Measurements from ENCODE around the gene SBF1.

Gene SBF1

DNA sequence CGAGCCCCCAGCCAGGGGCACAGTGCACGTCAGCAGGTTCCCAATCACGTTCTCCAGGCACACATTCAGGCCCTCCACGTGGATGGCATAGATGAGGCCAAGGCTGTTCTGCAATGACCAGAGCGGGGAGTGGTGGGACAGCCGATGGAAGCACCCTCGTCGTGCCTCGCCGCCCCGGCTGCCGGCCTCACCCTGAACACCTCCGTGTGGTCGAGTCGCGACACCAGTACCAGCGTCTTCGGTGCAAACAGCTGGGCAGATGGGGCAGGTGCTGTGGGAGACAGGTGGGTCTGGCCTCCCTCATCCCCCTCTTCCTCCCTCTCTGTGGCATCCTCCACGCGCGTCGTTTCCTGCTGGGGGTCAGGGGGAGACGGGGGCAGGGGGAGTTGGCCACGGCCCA lies 7.5 kb downstream of the SBF1 start:
- no peak overlapping the region for H3K27ac Mint-ChIP-seq
- peaks cover 18% of the 10 kb centered on the region for H3K4me1 Mint-ChIP-seq
- H3K4me3 Mint-ChIP-seq = no peak overlapping the region
- TF ChIP-seq, protein P1, sequence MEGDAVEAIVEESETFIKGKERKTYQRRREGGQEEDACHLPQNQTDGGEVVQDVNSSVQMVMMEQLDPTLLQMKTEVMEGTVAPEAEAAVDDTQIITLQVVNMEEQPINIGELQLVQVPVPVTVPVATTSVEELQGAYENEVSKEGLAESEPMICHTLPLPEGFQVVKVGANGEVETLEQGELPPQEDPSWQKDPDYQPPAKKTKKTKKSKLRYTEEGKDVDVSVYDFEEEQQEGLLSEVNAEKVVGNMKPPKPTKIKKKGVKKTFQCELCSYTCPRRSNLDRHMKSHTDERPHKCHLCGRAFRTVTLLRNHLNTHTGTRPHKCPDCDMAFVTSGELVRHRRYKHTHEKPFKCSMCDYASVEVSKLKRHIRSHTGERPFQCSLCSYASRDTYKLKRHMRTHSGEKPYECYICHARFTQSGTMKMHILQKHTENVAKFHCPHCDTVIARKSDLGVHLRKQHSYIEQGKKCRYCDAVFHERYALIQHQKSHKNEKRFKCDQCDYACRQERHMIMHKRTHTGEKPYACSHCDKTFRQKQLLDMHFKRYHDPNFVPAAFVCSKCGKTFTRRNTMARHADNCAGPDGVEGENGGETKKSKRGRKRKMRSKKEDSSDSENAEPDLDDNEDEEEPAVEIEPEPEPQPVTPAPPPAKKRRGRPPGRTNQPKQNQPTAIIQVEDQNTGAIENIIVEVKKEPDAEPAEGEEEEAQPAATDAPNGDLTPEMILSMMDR (IDR thresholded peaks at IDR 0.05; ENCODE audit: unreplicated experiment in 3 of 3) = no peak
- no peaks in the 10 kb centered on the region for H3K9me3 Mint-ChIP-seq
- no peaks in the 10 kb centered on the region for H3K27me3 Mint-ChIP-seq (ENCODE audit: low read depth)
- H3K36me3 Mint-ChIP-seq (ENCODE audit: low read depth) = peaks cover 13% of the 10 kb centered on the region

DNA sequence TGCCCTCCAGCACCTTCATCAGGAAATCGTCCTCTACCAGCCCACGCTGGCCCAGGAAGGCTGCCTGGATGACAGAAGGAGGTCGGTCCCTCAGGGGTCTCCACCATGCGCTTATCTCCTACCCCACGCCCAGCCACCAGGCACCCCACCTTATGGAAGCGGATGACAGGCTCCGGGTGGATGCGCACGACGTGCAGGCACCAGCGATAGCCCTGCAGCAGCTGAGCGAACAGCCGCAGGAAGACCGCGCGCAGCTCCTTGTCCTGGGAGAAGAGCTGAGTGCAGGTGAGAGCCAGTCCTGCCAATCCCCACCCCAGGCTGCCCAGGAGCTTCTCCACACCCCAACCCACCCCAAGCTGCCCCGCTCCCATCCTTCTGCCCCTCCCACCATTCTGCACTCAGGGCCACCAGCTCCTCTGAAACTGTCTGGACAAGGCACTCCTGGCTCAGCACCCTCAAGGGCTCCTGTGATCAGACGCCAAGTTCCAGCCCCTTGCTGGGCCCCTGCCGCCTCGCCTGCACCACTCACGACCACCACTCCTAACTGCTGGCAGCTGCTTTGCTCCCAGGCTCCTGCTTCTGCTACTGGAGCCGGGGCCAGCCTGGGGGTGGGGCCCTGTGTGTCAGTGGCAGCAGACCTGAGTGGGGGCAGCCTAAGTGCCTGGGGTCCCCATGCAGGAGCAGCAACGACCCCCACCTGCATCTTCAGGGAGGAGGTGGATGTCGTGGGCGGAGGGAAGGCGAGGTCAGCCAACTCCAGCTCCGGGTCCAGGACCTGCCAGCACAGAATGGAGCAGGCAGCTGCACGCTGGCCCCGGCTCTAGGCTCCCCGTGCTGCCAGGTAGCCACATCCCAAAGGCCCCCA lies 9.5 kb downstream of the SBF1 start:
- no peaks in the 10 kb centered on the region for H3K9me3 Mint-ChIP-seq

DNA sequence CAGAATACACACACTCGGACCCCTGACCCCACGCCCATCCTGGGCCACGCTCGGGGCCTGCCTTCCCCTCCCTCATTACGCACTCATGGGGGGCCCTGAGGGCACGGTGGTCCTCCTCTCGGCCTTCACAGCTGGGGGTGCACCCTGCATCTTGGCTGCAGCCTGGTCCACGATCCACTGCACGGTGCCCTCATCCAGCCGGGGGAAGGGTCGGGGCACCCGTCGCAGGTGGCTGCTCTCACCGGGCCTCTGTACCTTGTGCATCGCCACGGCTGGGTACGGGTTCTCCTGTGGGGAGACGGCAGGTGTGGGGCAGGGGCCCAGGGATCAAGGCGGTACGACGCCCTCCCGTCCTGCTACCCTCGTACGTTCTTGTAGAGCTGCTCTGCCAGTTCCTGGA lies 10.4 kb downstream of the SBF1 start:
- Mint-ChIP-seq H3K36me3 (ENCODE audit: low read depth) (peaks cover 13% of the 10 kb centered on the region), H3K4me3 (no peak overlapping the region), H3K4me1 (peaks cover 4% of the 10 kb centered on the region), H3K9me3 (no peaks in the 10 kb centered on the region), H3K27me3 (ENCODE audit: low read depth) (no peaks in the 10 kb centered on the region), H3K27ac (no peak overlapping the region)
- TF ChIP-seq, protein P1 (IDR thresholded peaks at IDR 0.05; ENCODE audit: unreplicated experiment in 3 of 3) = no peak

More for the DNA sequence above, 9.5 kb downstream of the SBF1 start:
- TF ChIP-seq, protein P1 (IDR thresholded peaks at IDR 0.05; ENCODE audit: unreplicated experiment in 3 of 3) = no peak
- Mint-ChIP-seq H3K4me1 (peaks cover 5% of the 10 kb centered on the region), H3K4me3 (no peak overlapping the region), H3K27me3 (ENCODE audit: low read depth) (no peaks in the 10 kb centered on the region), H3K36me3 (ENCODE audit: low read depth) (peaks cover 13% of the 10 kb centered on the region), H3K27ac (no peak overlapping the region)

DNA sequence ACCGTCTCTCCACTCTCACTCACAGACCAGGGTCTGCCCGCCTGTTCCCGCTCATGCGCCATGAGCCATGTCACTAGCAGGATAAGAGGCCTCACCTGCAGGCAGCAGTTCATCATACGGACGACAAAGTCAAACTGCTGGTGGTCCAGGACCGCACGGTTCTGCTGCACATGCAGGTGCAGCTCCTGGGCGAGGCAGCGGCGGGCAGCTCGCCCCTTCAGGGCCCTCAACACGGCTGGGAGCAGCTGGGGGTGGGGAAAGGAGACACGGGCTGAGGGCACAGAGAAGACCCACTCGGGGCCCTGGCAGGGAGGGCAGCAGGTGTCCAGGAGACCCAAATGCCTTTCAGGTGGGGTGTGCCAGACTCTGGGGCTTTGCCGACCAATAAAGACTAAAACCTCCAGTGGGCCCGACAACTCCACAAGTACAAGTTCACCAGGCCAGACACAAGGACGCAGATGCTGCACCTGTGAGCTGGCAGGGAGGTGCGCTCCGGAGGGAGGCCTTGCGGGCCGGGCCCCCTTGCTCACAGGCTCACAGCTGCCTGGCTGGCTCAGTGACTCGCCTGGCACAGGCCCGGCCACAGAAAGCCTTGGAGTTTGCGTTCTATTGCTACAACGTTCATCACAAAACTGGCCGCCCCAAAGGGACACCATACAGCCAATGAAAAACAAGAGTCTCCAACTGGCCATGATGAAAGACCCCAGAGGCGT lies 11.5 kb downstream of the SBF1 start:
- TF ChIP-seq, protein P1 (IDR thresholded peaks at IDR 0.05; ENCODE audit: unreplicated experiment in 3 of 3) = no peak
- Mint-ChIP-seq H3K9me3 (no peaks in the 10 kb centered on the region), H3K27ac (no peak overlapping the region), H3K4me3 (no peak overlapping the region), H3K36me3 (ENCODE audit: low read depth) (peaks cover 19% of the 10 kb centered on the region), H3K4me1 (no peaks in the 10 kb centered on the region), H3K27me3 (ENCODE audit: low read depth) (no peaks in the 10 kb centered on the region)

DNA sequence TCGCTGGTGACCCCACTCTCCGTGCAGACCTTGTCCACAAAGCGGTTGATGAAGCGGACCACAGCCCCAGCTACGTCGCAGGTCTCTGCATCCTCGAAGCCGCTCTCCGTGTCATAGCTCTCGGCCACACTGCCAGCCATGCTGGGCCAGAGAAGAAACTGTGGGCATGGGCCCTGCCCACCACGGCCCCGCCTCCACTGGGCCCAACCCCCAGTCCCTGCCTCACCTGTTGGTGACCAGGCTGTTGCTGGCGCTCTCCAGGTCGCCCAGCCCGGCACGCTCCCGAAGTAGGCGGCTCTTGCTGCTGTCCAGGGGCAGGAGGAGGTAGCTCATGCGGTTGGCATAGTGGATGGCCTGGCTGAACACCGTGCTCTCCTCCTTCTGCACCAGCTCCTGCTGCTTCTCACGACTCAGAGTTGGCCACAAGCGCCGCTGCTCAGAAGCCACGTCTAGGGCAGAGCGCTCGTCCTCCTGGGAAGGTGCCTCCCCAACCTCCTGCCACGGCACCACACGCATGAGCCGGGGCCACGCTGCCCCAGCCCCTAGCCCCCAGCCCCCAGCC lies 12.8 kb downstream of the SBF1 start:
- Mint-ChIP-seq H3K36me3 (ENCODE audit: low read depth) (peaks cover 26% of the 10 kb centered on the region), H3K27ac (no peak overlapping the region)

More for the DNA sequence above, 12.8 kb downstream of the SBF1 start:
- Mint-ChIP-seq H3K4me1 (no peaks in the 10 kb centered on the region), H3K27me3 (ENCODE audit: low read depth) (no peaks in the 10 kb centered on the region), H3K4me3 (no peak overlapping the region), H3K9me3 (no peaks in the 10 kb centered on the region)
- TF ChIP-seq, protein P1 (IDR thresholded peaks at IDR 0.05; ENCODE audit: unreplicated experiment in 3 of 3) = no peak

All from nephron (organoid).